GM19239 (cell line): Measurements from ENCODE around the gene ABCA2.
"Not testable (repeated sequence)": the region's sequence is repeated elsewhere in the genome, so short reads cannot be mapped to it uniquely, and the experiment has no call there.

ENCODE experiments used
- DNase-seq: peaks from one replicate; pipeline ENCODE4 v3.0.0; 2011; ENCODE audit warnings: low spot score; ENCODE audit not compliant: insufficient read length
- FAIRE-seq: peaks from 2 replicates; lab custom pipeline; 2011; peaks lifted over from hg19 to GRCh38; lab: Jason Lieb, UNC

ABCA2 gene

GRCh38 chr9:137007108-137007815 lies 20.8 kb downstream of the ABCA2 start:
- FAIRE-seq = no peak
- DNase-seq = no peak

- FAIRE-seq (no peak), DNase-seq (no peak)
These were observed 21.7 kb downstream of the ABCA2 start for GRCh38 chr9:137006116-137007003.

- not testable (repeated sequence) for FAIRE-seq, DNase-seq
These were observed 23.8 kb downstream of the ABCA2 start for GRCh38 chr9:137004285-137004684.

GRCh38 chr9:137002646-137003041 lies 25.4 kb downstream of the ABCA2 start:
- FAIRE-seq (no peak), DNase-seq (no peak)

- DNase-seq = no peak
- FAIRE-seq = no peak
These were observed 26.0 kb downstream of the ABCA2 start for GRCh38 chr9:137001857-137002645.

GRCh38 chr9:137000177-137000930 lies 27.7 kb downstream of the ABCA2 start:
- DNase-seq = peak; percentile 92
- FAIRE-seq = peak; percentile 87

GRCh38 chr9:136997830-136998234 lies 30.2 kb downstream of the ABCA2 start:
- DNase-seq (no peak), FAIRE-seq (no peak)

- DNase-seq = no peak
- FAIRE-seq = no peak
These were observed 30.7 kb downstream of the ABCA2 start for GRCh38 chr9:136997371-136997770.

GRCh38 chr9:136996361-136997292 lies 31.4 kb downstream of the ABCA2 start, which contains the start of gene CLIC3:
Gene CLIC3, minus strand, starts transcription at chr9:136996568. Its CDS starts 25 bp downstream, at chr9:136996543.
- no peak for DNase-seq
- no peak for FAIRE-seq

- FAIRE-seq (no peak), DNase-seq (no peak)
These were observed 32.2 kb downstream of the ABCA2 start for GRCh38 chr9:136995772-136996311.

- FAIRE-seq = no peak
- DNase-seq = no peak
These were observed 32.7 kb downstream of the ABCA2 start for GRCh38 chr9:136995362-136995761.

- FAIRE-seq (no peak), DNase-seq (no peak)
These were observed 33.2 kb downstream of the ABCA2 start for GRCh38 chr9:136994888-136995230.

- DNase-seq = no peak
- no peak for FAIRE-seq
These were observed 33.7 kb downstream of the ABCA2 start for GRCh38 chr9:136994180-136994887.

- FAIRE-seq (no peak), DNase-seq (no peak)
These were observed 35.1 kb downstream of the ABCA2 start for GRCh38 chr9:136992819-136993369.

GRCh38 chr9:136991993-136992818 lies 35.8 kb downstream of the ABCA2 start, which contains the start of gene PAXX:
Gene PAXX, plus strand, starts transcription at chr9:136992422. Its CDS starts 22 bp downstream, at chr9:136992444.
- FAIRE-seq = peak; percentile 95
- DNase-seq = peak; percentile 100

- FAIRE-seq (no peak), DNase-seq (no peak)
These were observed 37.7 kb downstream of the ABCA2 start for GRCh38 chr9:136990242-136990911.
